ENCODE data around the gene P2RX6.

The P2RX6 gene

GRCh38 chr22:20980523-20980922 lies 34.4 kb upstream of the P2RX6 start:
- no peak for DNase-seq

GRCh38 chr22:20980938-20981722 lies 33.8 kb upstream of the P2RX6 start:
- no peak for DNase-seq

DNA sequence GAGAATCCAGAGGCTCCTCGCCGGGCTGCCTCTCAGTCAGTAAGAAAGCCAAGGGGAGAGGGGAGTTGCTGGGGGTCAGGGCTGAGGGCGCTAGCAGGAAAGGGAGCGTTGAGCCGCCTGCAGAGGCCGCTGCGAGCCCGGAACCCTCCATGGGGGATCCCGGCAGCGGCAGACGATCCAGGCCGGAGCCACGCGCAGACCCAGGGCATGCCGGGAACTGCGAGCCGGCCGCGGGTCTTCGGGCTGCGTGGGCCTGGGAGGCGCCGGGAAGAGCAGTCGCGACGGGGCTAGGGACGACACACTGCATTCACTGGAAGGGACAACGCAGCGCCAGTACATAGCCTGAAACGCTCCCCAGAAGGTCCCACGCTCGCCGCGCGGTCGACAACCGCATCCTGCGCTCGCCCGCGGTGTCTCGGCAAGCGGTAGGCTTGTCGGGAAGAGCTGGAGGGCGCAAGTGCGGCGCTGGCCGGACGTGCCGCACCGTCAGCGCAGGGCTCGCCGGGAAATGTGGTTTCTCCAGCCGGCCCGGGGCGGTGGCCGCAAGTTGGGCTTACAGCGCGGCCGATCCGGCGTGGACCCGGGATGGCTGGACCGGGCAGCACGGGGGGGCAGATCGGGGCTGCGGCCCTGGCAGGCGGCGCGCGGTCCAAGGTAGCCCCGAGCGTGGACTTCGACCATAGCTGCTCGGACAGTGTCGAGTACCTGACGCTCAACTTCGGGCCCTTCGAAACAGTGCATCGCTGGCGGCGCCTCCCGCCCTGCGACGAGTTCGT lies 33.0 kb upstream of the P2RX6 start, which contains the start of gene LZTR1:
Gene LZTR1 (plus strand): TSS at position 511 of the 776 bp plus-strand sequence. CDS start 75 bp downstream, at position 586.
- peak; percentile 72 for DNase-seq

DNA sequence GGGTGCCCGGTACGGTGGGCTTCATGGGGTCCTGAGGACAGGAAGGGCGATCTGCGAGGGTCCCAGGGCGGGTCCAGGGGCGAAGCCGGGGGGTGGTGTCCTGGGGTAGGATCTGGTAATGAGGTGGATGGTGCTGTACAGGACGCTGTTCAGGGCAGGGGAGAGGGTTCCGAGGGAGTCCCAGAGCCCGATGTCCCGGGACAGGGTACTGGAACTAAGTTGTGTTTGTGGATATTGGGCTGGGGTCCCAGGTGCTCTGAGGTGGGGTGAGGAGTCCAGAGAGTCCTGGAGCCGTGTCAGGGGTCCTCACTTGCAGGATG lies 32.4 kb upstream of the P2RX6 start:
- DNase-seq = no peak

GRCh38 chr22:20983081-20983771 lies 31.7 kb upstream of the P2RX6 start:
- no peak for DNase-seq

DNA sequence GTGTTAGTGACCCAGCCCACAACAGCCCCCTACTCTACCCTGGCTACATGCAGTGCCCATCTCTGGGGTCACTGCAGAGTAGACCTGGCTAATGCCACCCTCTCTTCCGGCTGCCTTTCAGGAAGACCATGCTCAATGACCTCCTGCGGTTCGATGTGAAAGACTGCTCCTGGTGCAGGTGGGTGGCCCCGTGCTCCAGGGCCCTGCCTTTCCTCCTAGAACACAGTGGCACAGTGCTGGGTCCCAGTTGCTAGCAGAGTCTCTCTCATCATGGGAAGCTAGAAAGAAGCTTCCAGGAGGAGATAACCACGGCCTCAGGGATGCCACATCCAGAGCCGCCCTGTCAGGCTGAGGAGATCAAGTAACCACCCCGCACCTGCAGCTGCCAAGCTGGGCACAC lies 29.2 kb upstream of the P2RX6 start:
- DNase-seq = no peak

- DNase-seq = no peak
Observed at GRCh38 chr22:20986365-20986764, 28.6 kb upstream of the P2RX6 start.

DNA sequence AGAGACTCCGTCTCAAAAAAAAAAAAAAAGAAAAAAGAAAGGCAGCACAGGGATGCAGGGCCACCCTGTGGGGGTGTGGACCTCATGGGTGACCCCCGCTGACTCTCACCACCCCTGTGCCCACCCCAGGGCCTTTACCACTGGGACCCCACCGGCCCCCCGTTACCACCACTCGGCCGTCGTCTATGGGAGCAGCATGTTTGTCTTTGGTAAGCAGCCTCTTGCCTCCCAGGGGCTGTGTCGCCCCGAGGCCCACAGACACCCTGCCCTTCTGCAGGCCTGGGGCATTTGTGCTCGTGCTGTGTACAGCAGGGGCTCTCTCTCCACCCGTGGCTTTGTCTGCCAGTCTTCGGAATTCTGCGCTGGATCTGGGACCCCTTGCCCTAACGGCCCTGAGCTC lies 27.6 kb upstream of the P2RX6 start:
- no peak for DNase-seq

- DNase-seq = no peak
Observed at GRCh38 chr22:20988573-20989322, 26.2 kb upstream of the P2RX6 start.

DNA sequence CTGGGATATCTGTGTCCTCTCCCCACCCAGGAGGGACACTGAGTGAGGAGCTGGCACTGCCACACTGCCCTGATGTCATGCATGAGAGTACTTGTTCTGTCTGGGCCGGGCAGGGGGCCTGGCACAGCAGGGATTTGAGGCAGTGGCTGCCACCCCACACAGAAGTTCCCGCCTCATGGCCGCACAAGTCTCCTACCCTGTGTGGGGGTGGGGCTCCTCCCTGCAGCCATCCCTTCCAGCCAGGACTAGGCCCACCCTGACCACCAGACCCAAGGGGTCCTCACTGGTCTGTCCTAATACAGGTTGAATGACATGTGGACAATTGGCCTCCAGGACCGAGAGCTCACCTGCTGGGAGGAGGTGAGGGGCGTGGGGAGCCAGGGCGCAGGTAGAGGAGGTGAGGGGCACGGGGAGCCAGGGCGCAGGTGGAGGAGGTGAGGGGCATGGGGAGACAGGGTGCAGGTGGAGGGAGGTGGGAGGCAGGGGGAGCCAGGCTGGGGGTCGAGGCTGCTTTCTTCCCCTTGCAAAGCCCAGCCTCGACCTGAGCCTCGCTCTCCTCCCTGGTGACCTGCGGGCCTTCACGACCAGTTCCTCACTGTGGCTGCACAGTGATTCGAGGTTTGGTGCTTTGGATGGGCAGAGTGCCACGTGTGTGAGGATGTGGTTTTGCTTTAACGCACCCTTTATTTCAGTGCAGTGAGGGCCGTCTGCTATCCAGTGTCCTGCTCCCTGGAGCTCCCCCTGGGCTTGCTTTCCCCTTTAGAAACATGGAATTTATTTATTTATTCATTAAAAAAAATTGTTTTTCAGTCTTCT lies 25.4 kb upstream of the P2RX6 start:
- DNase-seq = no peak

GRCh38 chr22:20990184-20991180 lies 24.5 kb upstream of the P2RX6 start:
- no peak for DNase-seq

DNA sequence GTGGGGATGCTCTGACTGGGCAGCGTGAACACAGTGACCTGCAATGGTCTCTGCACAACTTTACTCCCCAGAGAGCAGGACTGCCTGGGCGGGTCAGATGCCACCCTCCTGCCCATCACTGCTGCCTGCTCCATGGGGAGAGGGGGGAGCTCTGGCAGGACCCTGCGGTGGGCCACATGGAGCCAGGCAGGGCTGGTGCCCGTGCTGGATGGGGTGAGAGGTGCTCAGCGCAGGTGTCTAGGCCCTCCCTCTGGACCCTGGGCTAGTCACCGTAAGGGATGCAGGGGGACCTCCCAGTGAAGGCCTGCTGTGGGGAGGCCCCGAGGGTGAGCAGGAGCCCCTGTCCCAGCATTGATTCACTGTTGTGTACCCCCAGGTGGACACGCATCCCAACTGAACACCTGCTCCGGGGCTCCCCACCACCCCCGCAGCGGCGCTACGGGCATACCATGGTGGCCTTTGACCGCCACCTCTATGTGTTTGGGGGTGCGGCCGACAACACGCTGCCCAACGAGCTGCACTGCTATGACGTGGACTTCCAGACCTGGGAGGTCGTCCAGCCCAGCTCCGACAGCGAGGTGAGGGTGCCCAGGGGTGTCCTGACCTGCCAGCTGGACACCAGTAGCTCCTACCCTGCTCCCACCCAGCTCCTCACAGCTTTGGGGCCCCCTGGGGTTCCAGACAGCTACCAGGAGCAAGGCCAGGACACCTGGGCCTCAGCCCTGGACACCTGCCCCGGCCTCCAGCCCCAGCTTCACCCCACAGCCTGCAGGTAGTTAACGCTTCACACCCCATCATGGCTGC lies 23.5 kb upstream of the P2RX6 start:
- no peak for DNase-seq

DNA sequence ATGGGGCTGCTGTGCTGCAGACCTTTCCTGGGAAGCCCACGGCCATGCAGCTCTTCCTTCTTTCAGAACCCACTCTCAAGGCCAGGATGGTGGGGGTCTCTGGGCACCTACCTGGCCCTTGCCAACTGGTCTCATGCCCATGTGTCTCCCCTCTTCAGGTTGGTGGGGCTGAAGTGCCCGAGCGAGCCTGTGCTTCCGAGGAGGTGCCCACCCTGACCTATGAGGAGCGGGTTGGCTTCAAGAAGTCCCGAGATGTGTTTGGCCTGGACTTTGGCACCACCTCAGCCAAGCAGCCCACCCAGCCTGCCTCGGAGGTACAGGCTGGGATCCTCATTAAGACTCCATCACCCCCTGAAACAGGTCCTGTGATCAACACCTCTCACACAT lies 22.9 kb upstream of the P2RX6 start:
- DNase-seq = no peak

DNA sequence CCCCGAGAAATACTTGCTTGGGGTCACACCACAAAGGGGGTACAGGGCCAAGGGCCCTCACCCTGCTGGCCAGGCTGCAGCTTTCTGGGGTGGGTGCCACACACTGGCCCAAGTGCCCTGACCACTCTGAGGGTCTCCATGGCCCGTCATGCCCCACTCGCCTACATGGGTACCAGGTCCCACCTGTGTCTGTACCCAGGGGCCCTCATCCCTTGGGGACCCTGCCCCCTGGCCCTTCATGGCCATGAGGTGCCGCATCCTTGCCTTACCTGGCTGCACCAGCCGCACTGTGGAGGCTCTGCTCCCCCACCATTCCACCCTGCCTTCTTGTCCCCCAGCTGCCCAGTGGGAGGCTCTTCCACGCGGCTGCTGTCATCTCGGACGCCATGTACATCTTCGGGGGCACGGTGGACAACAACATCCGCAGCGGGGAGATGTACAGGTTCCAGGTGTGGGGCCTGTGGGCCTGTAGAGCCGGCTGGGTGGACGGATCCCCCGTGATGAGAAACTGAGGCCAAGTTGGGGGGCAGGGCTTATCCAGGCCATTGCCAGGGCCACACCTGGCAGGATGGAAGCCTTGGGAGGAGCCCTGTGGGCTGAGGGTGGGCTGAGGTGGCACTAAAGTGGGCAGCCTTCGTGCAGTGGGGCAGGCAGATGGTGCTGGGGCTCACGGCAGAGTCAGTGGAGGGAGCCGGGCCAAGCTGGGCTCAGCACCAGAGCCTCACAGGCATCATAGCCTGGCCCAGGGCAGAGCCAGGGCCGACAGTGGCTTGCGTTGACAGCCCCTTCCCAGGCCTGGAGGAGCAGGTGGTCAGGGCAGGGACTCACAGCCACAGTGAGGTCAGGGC lies 22.3 kb upstream of the P2RX6 start:
- no peak for DNase-seq

GRCh38 chr22:20993304-20994127 lies 21.4 kb upstream of the P2RX6 start:
- DNase-seq = no peak

DNA sequence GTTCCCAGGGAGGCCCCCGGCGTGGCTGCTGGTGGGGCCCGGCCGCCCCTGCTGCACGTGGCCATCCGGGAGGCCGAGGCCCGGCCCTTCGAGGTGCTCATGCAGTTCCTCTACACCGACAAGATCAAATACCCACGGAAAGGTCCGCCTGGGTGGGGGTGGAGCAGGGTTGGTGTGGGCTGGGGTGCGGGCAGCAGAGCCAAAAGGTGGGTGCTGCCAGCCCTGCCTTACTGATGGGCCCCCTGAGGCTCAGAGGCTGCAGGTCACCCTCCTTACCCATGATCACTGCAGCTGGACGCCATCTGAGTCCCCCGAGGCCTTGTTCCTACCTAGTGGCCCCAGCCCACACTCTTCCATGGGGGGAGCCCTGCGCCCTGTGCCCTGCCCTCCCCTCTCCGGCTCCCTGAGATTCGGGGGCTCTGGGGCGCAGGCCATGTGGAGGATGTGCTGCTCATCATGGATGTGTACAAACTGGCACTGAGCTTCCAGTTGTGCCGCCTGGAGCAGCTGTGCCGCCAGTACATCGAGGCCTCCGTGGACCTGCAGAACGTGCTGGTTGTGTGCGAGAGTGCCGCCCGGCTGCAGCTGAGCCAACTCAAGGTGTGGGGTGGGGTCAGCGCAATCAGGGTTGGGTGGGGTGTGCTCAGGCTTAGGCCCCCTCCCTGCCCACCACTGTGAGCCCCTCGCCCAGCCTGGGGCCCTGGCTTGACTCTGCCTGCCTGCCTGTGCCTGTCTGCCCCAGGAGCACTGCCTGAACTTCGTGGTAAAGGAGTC lies 20.6 kb upstream of the P2RX6 start:
- DNase-seq = no peak

DNA sequence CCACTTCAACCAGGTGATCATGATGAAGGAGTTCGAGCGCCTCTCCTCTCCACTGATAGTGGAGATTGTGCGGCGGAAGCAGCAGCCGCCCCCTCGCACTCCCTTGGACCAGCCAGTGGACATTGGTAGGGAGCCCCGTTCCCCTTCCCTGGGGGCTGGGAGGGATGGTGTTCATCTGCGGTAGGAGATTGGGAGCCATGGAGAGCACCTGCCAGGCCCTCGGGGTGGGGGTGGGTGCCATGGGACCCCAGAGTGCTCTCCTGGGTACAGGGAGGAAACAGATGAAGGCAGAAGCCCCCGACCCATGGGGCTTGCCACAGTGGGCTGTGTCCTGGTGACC lies 20.1 kb upstream of the P2RX6 start:
- DNase-seq = no peak

Data from DMS53 (cell line).